ENCODE results near the gene MAPKAPK2.

GRCh38 chr1:206676499-206676898, 8.2 kb upstream of the MAPKAPK2 start:
- TF ChIP-seq CTCF (IDR thresholded peaks at IDR 0.05; ENCODE audit: poor library complexity, severe bottlenecking) (no peak), EP300 (conservative IDR thresholded peaks at IDR 0.05; ENCODE audit: poor library complexity, severe bottlenecking) (no peak)
